GM18519 (cell line): ENCODE measurements around the gene TGFB2.

Source experiments
- ATAC-seq: cut with Tn5 transposase; IDR thresholded peaks from one replicate; pipeline ENCODE4 v1.9.1; 2021; ENCODE audit warnings: mild to moderate bottlenecking, moderate library complexity; ENCODE audit not compliant: unreplicated experiment, low FRiP score

Gene TGFB2

GRCh38 chr1:218382261-218382660 lies 37.1 kb downstream of the TGFB2 start:
- no peak for ATAC-seq

DNA sequence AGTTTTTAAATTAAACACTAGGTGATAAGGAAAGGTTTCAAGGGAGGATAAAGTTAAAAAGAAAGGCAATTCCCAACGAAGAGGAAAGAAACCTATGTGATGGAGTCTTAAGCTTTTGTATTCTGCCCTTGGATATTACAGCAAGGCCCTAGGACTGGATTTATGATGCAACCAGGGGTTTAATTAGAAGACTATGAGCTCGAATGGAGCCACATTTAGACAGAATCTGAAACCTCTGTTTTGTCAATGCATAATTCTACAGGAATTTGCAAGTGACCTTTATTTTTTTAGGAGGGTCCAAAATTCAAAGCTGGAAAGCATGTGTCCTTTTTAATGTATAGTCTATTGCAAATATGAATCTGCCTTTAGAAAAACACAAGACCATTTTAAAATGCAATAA lies 37.9 kb downstream of the TGFB2 start:
- ATAC-seq: no peak

- ATAC-seq: no peak
Observed at GRCh38 chr1:218383681-218384080, 38.5 kb downstream of the TGFB2 start.

GRCh38 chr1:218384581-218384993 lies 39.5 kb downstream of the TGFB2 start:
- ATAC-seq: no peak

DNA sequence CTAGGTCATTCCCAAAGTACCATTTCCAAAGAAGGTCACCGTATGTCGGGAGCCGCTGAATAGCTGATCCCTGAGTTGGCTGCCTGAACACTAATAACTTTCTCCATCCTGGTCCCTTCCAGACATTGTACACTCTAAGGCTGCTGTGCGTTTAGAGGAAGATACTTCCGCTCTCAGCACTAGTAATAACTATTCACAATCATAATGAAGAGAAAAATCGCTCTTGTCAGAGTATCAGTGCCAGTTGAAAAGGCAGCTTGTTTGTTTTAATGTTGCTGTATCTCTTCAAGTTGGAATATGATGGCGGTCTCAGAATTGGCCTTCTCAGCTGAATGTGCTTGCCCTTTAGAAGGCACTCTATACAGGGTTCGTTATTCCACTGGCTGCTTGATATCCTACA lies 43.5 kb downstream of the TGFB2 start:
- no peak for ATAC-seq

DNA sequence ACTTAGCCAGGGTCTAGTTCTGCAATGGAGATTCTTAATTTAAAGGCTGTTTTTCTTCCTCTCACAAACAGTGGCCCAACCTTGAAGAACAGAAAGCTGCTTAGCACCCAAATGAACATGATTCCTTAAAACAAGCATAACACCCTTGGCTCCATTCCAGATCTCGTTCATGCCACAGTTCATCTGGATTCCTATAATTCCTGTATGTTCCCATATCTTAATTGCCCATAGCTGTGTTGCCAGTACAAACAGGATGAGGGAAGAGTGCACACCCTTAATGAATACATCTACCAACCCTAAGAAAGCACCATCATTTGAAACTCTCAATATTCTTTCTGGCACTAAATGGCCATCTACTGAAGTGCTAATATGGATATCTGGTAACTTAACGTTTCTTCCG lies 45.5 kb downstream of the TGFB2 start:
- no peak for ATAC-seq

GRCh38 chr1:218392780-218393179 lies 47.6 kb downstream of the TGFB2 start:
- no peak for ATAC-seq

GRCh38 chr1:218394416-218394815 lies 49.3 kb downstream of the TGFB2 start:
- ATAC-seq: no peak

- ATAC-seq: no peak
Observed at GRCh38 chr1:218394989-218395388, 49.9 kb downstream of the TGFB2 start.

GRCh38 chr1:218395916-218396315 lies 50.8 kb downstream of the TGFB2 start:
- no peak for ATAC-seq

DNA sequence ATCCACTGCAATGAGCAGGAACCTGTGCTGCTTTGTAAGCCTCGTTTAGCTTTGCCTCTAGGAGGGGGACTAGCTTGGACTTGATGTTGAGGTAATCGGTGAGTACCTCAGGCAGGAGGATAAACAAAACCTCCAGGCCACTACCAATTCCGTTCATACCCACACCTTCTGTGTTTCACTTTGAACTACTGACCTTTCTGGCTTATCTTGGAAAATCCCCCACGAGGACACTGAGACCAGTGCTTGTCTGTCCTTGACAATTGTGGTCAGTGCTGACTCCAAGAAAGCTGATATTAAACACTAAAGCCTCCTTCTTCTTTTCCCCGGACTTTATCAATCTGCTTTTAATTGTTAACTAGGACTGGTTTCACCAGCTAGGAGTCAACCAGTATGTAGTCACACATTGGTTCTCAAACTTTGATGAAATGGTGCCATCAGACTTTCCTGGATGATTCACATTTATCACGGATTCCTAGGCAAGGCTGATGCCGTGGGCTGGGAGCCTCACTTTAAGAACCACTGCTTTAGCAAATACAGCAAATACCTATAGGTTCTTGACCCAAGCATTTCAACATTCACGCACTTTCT lies 52.7 kb downstream of the TGFB2 start:
- no peak for ATAC-seq

GRCh38 chr1:218400624-218401023 lies 55.5 kb downstream of the TGFB2 start:
- no peak for ATAC-seq

- no peak for ATAC-seq
Observed at GRCh38 chr1:218401441-218401997, 56.4 kb downstream of the TGFB2 start.

DNA sequence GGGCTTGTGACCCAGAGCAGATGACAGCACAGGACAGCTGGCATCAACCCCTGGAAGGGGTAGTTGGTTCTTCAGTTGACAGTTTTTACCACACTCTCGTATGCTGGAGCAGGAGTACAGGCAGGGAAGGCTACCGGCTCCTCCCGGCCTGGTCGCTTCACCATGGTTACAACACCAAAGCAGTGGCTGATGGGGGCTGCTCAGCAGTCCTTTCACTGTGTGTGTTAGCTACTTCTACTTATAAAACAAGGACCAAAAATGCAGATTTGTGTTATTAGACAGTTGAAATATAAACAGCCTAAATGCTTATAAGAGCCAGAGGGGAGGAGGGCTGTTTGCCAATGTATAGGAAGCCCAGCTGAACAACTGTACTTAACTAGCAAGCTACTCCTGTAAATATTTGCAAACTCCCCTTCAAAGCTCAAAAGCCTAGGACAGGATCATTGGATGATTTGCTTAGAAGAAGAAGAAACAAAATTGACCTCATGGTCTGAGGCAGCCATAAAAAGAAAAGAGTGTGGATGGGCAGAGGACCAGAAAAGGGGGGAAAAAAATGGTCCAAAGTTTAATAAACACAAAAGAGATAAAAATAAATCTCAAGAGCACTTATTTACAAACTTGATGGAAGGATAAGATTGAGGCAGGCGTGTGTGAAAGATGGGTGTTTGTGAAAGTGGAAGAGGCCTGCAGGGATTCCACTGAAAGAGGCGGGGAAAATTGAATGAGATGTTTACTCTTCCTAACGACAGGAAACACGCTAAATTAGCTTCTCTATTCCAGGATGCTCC lies 57.1 kb downstream of the TGFB2 start:
- ATAC-seq: no peak

DNA sequence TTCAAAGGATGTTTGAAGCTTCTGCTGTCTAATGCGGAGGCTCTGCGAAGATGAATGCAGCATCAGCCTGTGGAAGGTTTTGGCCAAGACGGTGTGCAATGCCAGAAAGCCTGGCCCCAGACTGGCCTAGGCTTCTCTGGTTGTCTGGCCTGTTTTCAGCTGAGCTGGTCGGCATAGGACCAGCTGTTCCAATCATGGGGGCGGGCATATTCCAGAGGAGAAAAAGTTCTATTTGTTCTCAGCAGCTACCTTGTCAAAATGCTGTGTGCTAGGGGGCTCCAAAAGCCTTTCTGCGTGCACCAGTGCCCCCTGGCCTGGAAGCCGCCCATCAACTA lies 57.6 kb downstream of the TGFB2 start:
- no peak for ATAC-seq

- ATAC-seq: no peak
Observed at GRCh38 chr1:218403300-218403699, 58.2 kb downstream of the TGFB2 start.

GRCh38 chr1:218407630-218408029 lies 62.5 kb downstream of the TGFB2 start:
- ATAC-seq: no peak

DNA sequence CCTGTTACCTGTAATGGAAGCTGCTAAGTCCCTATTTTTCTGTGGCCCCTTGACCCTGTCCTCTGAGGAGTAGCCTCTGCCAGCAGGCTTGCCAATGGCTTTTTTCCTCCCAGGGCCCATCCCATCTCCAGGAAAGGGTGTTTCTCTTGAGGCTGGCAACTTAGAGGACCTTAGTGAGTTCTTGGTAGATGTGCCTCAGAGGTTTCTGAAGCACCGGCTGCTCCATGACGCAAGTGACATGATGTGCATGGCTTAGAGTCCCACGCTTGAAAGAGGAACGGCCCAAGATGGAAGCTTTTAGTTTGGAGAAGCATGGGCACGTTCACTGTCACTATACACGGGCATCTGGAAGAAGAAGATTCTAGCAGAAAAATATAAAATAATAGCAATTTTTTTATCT lies 63.0 kb downstream of the TGFB2 start:
- no peak for ATAC-seq

DNA sequence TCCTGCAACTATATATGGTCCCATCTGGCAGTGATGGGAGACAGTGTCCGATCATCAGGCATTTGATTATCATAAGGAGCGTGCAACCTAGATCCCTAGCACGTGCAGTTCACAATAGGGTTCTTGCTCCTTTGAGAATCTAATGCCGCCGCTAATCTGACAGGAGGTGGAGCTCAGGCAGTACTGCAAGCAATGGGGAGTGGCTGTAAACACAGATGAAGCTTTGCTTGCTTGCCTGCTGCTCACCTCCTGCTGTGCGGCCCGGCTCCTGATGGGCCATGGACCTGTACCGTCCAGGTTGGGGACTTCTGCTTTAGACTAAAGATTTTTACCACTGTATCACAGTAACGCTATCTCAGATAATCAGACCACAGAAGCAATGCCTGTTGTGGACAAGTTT lies 63.8 kb downstream of the TGFB2 start:
- no peak for ATAC-seq

GRCh38 chr1:218409946-218410510 lies 64.9 kb downstream of the TGFB2 start:
- ATAC-seq: no peak

GRCh38 chr1:218411101-218411500 lies 66.0 kb downstream of the TGFB2 start:
- ATAC-seq: no peak

DNA sequence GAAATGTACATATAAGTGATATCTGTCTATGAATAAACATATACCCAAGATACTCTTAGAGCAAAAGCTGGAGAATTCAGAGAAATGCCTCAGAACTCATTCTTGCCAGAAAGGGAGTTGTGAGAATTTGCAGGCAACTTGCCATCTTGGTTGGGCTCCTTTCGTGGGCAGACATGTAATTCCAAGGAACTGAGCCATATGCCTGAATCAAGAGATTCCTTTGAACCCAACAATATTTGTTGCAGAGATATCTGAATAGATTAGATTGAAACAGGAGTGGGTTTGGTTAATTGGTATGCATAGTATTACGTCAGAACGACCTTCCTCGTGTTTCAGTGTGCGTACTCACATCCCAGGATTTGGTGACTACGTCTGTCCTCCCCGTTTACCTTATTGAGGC lies 67.0 kb downstream of the TGFB2 start:
- ATAC-seq: no peak
